Stimulated activated CD4-positive, alpha-beta T cell treated with anti-CD3 and anti-CD28 coated beads, Interleukin-1b, Interleukin-23, amount 100 ng/mL, for 1 hour (primary cell): ENCODE data around the gene FAT3.

ENCODE experiments used
- DNase-seq, 2 donors: peaks; one replicate each; pipeline ENCODE4 v3.0.0-alpha.2; 2020; ENCODE audit warnings: low read depth in 2 of 2

The FAT3 gene

GRCh38 chr11:92227959-92228935 is 3.6 kb downstream of the FAT3 start:
- DNase-seq = no peak

- DNase-seq = no peak
These were observed 12.2 kb downstream of the FAT3 start for GRCh38 chr11:92236856-92237255.

GRCh38 chr11:92240916-92241315 is 16.3 kb downstream of the FAT3 start:
- no peak for DNase-seq

GRCh38 chr11:92245700-92246271 is 21.2 kb downstream of the FAT3 start:
- no peak for DNase-seq

GRCh38 chr11:92246630-92247029 is 22.0 kb downstream of the FAT3 start:
- DNase-seq = no peak

- DNase-seq = no peak
These were observed 24.6 kb downstream of the FAT3 start for GRCh38 chr11:92249156-92249753.

GRCh38 chr11:92251980-92252379 is 27.4 kb downstream of the FAT3 start:
- DNase-seq = no peak

GRCh38 chr11:92253421-92253820 is 28.8 kb downstream of the FAT3 start:
- DNase-seq = no peak

- DNase-seq = no peak
These were observed 29.3 kb downstream of the FAT3 start for GRCh38 chr11:92253945-92254344.

- DNase-seq = no peak
These were observed 32.9 kb downstream of the FAT3 start for GRCh38 chr11:92257536-92257935.

- DNase-seq = no peak
These were observed 35.2 kb downstream of the FAT3 start for GRCh38 chr11:92259861-92260260.

GRCh38 chr11:92264350-92264749 is 39.7 kb downstream of the FAT3 start:
- no peak for DNase-seq

GRCh38 chr11:92266806-92267205 is 42.2 kb downstream of the FAT3 start:
- DNase-seq = no peak

- DNase-seq = no peak
These were observed 42.7 kb downstream of the FAT3 start for GRCh38 chr11:92267278-92267677.

GRCh38 chr11:92267968-92268367 is 43.4 kb downstream of the FAT3 start:
- no peak for DNase-seq

- no peak for DNase-seq
These were observed 43.9 kb downstream of the FAT3 start for GRCh38 chr11:92268546-92268945.

GRCh38 chr11:92269021-92269420 is 44.4 kb downstream of the FAT3 start:
- no peak for DNase-seq

- no peak for DNase-seq
These were observed 45.2 kb downstream of the FAT3 start for GRCh38 chr11:92269841-92270240.

- no peak for DNase-seq
These were observed 48.0 kb downstream of the FAT3 start for GRCh38 chr11:92272651-92273050.
